ENCODE data around the gene SIGLEC6.

DNA sequence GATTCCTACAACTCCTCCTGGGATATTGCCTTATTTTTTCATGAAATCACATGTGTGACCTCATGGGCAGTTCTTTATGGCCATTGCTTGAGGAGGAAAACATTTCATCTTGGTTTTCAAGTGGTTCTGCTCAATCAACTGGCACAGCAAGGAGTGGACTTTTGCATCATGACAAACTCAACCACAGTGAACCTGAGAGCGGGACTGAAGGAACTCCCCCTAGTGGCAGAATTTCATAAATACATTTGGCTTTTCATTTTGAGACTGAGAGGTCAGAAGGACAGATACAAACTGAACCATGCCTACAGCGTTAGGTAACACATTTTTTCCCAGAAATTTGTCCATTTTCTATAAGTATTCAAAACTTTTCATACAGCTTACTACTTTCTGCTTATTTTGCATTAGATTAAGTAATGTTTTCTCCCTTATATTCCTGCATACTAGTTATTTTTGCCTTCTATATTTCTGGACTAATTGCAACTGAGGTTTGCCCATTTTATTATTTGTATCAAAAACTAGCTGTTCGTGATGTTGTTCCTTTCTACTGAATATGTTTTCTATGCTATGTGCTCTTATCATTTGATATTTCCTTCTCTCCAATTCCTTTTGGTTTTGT lies 16.5 kb downstream of the SIGLEC6 start:
- TF ChIP-seq EZH2 (IDR thresholded peaks at IDR 0.05; ENCODE audit: insufficient read depth, poor library complexity, severe bottlenecking): no peak
- TF ChIP-seq EZH2phosphoT487 (IDR thresholded peaks at IDR 0.05; ENCODE audit: insufficient read depth, low read depth): no peak
